Coronary artery (tissue), 2 donors: Measurements from ENCODE around the gene CLMP.

Source experiments
- DNase-seq: peaks from one replicate; pipeline ENCODE4 v3.0.0-alpha.2; 2017; ENCODE audit warnings: low spot score
- H3K27ac ChIP-seq, 2 donors: fragments of 200-600 bp; sonication (generic); one replicate each; pipeline ENCODE4 v1.5.1; 2016 to 2019
- H3K4me3 ChIP-seq: fragments of 200-600 bp; sonication (generic); 2 replicates; pipeline ENCODE4 v1.5.1; 2016; ENCODE audit warnings: mild to moderate bottlenecking, moderate library complexity
- CTCF ChIP-seq: fragments of 200-600 bp; sonication (generic); IDR thresholded peaks from one replicate; pipeline ENCODE4 v1.5.1; 2019; ENCODE audit warnings: antibody characterized with exemption

Gene CLMP

GRCh38 chr11:123072332-123072761 lies 122.7 kb downstream of the CLMP start:
- TF ChIP-seq CTCF = no peak
- no peak for DNase-seq
- Histone ChIP-seq H3K4me3 (no peak overlapping the region), H3K27ac (no peak overlapping the region)

GRCh38 chr11:123069908-123070821 lies 124.9 kb downstream of the CLMP start:
- peak overlapping the region; percentile 7 for H3K4me3 ChIP-seq
- no peak for DNase-seq
- H3K27ac ChIP-seq = no peak overlapping the region
- TF ChIP-seq CTCF = no peak

GRCh38 chr11:123065621-123066020 lies 129.4 kb downstream of the CLMP start:
- Histone ChIP-seq H3K4me3 (no peak overlapping the region), H3K27ac (no peak overlapping the region)
- no peak for TF ChIP-seq CTCF
- no peak for DNase-seq

GRCh38 chr11:123063826-123064657 lies 131.0 kb downstream of the CLMP start:
- Histone ChIP-seq H3K4me3 (peak overlapping the region; percentile 94), H3K27ac (peak overlapping the region; percentile 98 to 100)
- DNase-seq = no peak
- TF ChIP-seq CTCF = no peak

GRCh38 chr11:123062892-123063825 lies 131.9 kb downstream of the CLMP start:
- peak overlapping the region; percentile 94 for H3K4me3 ChIP-seq
- no peak for TF ChIP-seq CTCF
- DNase-seq = peak; percentile 80
- peak overlapping the region; percentile 98 to 100 for H3K27ac ChIP-seq

GRCh38 chr11:123062158-123062891 lies 132.7 kb downstream of the CLMP start:
- no peak for TF ChIP-seq CTCF
- DNase-seq = peak; percentile 100
- H3K27ac ChIP-seq = peak overlapping the region; percentile 98 to 100
- peak overlapping the region; percentile 94 for H3K4me3 ChIP-seq
